Raji (cell line): Measurements from ENCODE around the gene MRAS.

Source experiments
- POLR2A ChIP-seq: IDR thresholded peaks from 2 replicates; pipeline ENCODE4 v1.6.1; 2011; ENCODE audit warnings: low read depth, low read length, control low read depth; ENCODE audit not compliant: insufficient read depth

Gene MRAS

GRCh38 chr3:138347960-138348753, at the start of gene MRAS:
Gene MRAS, plus strand, starts transcription at chr3:138348579. Its CDS starts 24,305 bp downstream, at chr3:138372884.
- no peak for TF ChIP-seq POLR2A

GRCh38 chr3:138300647-138301046, 47.7 kb upstream of the MRAS start:
- TF ChIP-seq POLR2A = no peak

GRCh38 chr3:138303474-138303873, 44.9 kb upstream of the MRAS start:
- no peak for TF ChIP-seq POLR2A

- no peak for TF ChIP-seq POLR2A
These were observed 40.5 kb upstream of the MRAS start for GRCh38 chr3:138307899-138308298.

- no peak for TF ChIP-seq POLR2A
These were observed 39.6 kb upstream of the MRAS start for GRCh38 chr3:138308783-138309182.

GRCh38 chr3:138310494-138310893, 37.9 kb upstream of the MRAS start:
- TF ChIP-seq POLR2A = no peak

GRCh38 chr3:138314751-138315150, 33.6 kb upstream of the MRAS start:
- no peak for TF ChIP-seq POLR2A

- TF ChIP-seq POLR2A = no peak
These were observed 30.7 kb upstream of the MRAS start for GRCh38 chr3:138317687-138318086.

GRCh38 chr3:138323971-138324370, 24.4 kb upstream of the MRAS start:
- TF ChIP-seq POLR2A = no peak

GRCh38 chr3:138325990-138326389, 22.4 kb upstream of the MRAS start:
- TF ChIP-seq POLR2A = no peak

GRCh38 chr3:138326866-138327595, 21.3 kb upstream of the MRAS start:
- no peak for TF ChIP-seq POLR2A

GRCh38 chr3:138327831-138328230, 20.5 kb upstream of the MRAS start:
- no peak for TF ChIP-seq POLR2A

GRCh38 chr3:138328341-138328740, 20.0 kb upstream of the MRAS start:
- no peak for TF ChIP-seq POLR2A

- TF ChIP-seq POLR2A = no peak
These were observed 19.0 kb upstream of the MRAS start, which contains the start of gene NME9 for GRCh38 chr3:138329127-138329983. Gene NME9, minus strand, starts transcription at chr3:138329851. Its CDS starts 516 bp downstream, at chr3:138329335.

- TF ChIP-seq POLR2A = no peak
These were observed 18.4 kb upstream of the MRAS start for GRCh38 chr3:138329984-138330293.

GRCh38 chr3:138331143-138331894, 17.1 kb upstream of the MRAS start:
- no peak for TF ChIP-seq POLR2A
